HG03039 (cell line): ENCODE measurements around the gene IFNAR1.
"Not testable (repeated sequence)": the region's sequence is repeated elsewhere in the genome, so short reads cannot be mapped to it uniquely, and the experiment has no call there.

Source experiments
- ATAC-seq: cut with Tn5 transposase; IDR thresholded peaks from one replicate; pipeline ENCODE4 v1.9.1; 2021; ENCODE audit warnings: mild to moderate bottlenecking, moderate library complexity; ENCODE audit not compliant: unreplicated experiment

Gene IFNAR1

DNA sequence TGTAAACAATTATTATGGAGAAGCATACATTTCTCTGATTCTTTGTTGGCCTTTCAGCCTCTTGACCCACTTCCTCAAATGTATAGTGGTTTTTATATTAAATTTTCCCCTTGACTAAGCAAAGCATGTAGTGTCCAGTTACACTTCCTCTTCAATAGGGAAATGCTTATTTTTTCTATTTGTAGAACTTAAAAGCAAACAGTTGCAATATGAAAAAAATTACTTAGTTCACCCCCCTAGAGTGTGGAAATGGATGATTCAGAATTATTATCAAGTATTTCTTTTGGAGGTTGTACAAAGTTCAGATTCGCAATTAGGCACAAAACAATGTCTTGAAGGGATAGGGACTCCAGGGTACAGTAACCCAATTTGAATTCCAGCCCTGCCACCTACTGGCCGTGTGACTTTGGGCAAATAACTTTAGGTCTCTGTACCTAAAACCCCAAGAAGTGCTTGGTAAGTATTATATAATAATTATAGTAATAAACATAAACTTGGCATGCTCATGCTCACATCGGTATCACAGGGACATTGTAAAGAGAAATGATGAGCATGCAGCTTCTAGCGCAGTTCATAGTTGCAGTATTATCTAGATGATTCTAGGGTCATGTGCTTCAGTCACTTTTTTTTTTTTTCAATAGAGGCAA lies 49.8 kb downstream of the IFNAR1 start:
- no peak for ATAC-seq

DNA sequence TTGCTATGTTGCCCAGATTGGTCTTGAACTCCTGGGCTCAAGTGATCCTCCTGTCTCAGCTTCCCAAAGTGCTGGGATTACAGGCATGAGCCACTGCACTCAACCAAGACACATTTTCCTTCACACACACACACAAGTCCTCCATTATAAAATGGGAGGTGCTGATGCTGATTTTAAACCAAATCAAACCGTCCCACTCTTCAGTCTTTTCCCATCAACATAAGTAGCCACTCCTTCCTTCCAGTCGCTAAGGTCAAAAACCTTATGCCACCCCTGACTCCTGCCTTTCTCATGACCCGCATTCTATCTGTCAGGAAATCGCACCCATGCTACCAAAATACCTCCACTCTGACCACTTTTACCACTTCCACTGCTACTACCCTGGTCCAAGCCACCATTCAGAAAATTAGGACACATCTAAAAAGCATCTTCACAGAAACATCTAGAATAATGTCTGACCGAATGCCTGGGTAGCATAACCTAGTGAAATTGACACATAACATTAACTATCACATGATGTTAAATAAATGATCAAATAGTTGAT lies 50.4 kb downstream of the IFNAR1 start:
- no peak for ATAC-seq

DNA sequence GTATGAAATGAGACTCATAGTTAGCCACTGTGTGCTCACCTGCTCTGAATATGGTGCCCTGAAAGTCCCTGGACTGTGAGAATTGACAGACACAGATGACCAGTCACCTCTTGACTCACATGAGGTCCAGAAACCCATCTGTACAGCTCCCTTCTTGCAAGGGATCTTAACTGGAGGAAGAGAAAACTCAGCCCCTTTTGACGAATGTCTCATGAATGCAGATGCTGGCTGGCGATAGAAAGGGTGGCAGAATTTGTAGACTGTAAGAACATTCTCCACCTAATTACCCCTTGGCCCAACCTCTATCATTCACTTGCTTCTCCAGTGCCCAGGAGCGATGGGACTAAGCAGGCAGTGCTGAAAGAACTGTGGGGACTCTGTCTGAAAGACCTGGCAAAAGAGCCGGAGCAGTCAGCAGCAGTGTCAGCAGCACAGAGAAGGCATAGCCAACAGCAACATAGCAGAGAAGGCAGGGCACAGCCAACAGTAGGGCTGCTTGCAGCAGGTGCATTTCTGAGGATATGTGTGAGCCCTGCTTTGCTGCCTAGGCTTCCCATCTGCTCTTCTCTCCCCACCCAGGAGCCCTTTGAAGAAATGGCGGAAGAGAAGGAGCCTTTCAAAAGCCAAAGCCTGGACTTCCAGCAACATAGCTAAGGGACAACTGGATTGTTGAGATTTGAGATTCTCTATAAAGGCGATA lies 52.6 kb downstream of the IFNAR1 start:
- ATAC-seq = no peak

DNA sequence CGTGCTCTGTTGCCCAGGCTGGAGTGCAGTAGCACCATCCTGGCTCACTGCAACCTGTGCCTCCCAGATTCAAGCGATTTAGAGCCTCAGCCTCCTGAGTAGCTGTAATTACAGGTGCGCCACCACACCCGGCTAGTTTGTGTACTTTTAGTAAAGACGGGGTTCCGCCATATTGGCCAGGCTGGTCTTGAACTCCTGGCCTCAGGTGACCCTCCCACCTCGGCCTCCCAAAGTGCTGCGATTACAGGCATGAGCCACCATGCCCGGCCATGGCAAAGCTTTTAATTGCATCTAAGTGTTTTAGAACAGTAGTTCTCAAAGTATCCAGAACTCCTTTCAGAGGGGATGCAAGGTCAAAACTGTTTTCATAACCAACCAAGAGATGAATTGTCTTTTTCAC lies 53.3 kb downstream of the IFNAR1 start:
- no peak for ATAC-seq

DNA sequence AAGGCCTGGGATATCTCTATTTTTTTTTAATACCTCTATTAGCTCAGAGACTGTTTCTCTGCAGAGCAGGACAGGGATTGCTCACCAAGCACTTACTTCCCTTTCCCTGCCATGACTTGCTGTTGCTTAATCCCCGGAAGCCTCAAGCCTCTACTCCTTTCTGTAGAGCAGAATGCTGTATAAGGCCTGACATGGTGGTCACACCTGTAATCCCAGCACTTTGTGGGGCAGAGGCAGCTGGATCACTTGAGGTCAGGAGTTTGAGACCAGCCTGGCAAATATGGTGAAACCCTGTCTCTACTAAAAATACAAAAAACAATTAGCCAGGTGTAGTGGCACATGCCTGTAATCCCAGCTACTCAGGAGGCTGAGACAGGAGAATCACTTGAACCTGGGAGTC lies 55.2 kb downstream of the IFNAR1 start:
- ATAC-seq = not testable (repeated sequence)

DNA sequence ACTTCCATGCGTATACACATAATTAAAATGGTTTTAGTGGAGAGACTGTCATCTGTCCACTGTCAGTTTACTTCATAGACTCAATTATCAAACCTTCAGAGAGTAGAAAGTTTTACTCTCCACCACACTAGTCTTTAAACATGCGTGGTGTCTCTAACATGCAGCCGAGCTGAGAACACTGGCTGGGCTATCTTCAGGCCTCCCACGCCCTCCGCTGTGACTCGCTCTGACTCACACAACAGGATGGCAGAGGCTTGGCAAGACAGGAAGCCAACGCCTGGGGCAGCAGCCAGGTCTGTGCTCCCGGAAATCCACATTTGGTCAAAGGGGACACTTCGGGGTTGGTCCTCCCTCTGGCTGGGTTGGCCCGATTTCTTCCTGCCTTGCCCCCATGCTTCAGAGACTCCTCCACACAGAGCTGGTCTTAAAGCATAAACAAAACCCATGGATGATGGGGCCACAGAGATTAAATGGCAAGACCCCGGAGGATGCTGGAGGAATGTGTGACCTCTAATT lies 55.8 kb downstream of the IFNAR1 start:
- ATAC-seq = peak; percentile 43

DNA sequence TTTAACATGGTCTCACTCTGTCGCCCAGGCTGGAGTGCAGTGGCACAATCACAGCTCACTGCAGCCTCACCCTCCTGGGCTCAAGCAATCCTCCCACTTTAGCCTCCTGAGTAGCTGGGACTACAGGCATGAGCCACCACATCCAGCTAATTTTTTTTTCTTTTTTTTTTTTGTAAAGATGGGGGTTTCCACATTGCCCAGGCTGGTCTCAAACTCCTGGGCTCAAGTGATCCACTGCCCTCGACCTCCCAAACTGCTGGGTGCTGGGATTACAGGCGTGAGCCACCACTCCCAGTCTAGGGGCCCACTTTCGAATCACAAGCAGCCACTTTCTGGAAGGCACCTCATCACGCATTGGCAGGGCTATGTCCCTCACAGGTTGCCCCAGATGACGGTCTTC lies 56.6 kb downstream of the IFNAR1 start:
- ATAC-seq = not testable (repeated sequence)

DNA sequence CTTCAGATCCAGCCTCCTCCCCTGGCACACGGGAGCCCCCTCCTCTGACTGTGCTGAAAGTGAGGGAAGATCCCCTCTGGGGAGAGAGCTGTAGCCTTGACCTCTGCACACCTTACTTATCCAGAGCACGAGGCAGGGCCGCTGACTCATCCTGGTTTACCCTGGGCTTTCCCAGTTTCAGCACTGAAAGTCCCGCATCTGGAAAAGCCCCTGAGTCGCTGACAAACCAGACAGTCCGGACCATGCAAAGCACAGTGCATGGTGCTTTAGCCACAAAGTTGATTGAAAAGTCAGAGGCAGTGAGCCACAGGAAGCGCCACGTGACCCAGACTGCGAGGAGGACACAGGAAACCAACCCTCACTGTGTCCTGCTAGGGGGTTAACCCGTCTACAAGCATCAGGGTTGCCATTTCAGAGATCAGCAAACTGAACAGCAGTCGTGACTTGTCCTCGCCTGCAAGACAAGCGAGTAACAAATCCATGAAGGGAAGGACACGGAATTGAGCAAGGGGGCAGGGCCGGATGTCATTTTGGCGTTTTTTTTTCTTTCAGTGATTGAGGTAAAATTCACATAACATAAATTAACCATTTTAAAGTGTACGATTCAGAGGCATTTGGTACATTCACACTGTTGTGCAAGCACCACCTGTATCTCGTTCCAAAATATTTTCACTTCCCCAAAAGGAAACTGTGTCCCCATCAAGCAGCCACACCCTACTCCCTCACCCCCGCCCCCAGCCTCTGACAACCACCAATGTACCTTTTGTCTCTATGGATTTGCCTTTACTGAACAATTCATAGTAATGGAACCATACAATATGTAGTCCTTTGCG lies 58.5 kb downstream of the IFNAR1 start:
- ATAC-seq = peak; percentile 69

DNA sequence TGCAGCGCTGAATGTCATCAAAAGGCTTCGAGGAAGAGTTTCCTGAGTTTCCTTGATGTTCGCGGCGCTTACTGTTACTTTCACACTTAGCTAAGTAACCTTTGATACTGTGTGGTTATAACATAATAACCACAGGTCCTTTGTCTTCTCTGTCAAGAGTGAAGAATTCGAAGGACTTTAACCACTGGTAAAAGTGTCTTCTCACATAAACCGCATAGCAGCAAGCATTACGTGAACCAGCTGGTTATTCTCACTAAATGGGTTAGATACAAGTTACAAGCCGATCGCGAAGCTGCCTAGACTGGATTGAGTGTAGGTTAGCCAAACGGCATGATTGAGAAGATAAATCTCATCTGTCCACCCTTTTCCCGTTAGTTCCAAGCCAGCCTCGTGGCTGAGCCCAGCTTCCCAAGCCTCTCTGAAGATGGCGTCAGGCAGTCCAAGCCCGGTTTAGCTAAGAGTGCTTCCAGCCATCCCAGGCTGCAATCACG lies 60.1 kb downstream of the IFNAR1 start:
- ATAC-seq = no peak

DNA sequence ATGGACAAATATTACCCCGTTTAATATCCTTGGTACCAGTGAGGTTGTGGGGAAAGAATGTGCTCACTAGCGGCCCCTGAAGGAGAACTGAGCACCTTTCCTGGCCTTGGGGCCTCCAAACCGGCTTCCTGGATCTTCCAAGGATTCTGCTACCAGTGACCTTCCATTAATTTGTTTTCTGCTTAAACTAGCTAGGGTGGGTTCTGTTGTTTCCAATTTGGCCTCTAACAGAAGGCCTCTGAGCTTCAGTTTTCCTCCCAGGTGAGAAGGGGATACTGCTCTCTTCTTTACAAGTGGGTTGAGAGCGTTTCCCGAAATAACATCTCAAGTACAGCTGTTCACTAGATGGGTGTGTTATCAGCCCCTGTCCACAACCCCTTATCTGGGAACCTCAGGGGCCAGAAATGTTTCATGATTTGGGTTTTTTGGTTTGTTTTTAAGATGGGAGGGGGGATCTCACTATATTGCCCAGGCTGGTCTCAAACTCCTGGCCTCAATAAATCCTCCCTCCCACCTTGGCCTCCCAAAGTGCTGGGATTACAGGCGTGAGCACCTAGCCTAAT lies 61.5 kb downstream of the IFNAR1 start:
- no peak for ATAC-seq

DNA sequence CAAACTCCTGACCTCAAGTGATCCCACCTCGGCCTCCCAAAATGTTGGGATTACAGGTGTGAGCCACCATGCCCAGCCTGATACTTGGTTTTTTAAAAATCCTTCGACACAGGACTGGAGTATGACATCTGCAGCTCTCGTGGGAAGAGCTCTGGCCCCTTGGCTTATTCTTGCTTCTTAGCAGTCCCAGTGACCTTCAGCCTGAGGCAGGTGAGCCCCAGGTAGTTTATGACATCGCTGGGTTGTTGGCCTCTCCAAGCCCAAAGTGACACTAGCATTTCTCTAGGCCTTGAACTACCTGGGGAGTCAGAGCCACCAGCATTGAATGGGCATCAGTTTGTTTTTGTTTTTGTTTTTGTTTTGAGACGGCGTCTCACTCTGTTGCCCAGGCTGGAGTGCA lies 62.5 kb downstream of the IFNAR1 start:
- no peak for ATAC-seq

DNA sequence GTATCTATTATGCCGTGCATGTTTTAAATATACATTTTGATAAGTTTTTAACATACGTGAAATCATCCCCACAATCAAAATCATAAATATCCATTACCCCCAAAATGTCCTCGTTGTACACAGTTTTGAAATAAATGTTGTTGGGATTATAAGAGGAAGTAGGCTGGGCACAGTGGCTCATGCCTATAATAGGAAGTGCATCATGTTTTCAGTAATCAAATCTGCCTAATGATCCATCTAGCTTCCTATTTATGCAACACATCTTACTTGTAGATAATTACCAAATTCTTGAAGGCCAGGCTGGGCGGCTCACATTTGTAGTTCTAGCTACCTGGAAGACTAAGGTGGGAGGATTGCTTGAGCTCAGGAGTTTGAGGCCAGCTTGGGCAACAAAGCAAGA lies 63.4 kb downstream of the IFNAR1 start:
- no peak for ATAC-seq

DNA sequence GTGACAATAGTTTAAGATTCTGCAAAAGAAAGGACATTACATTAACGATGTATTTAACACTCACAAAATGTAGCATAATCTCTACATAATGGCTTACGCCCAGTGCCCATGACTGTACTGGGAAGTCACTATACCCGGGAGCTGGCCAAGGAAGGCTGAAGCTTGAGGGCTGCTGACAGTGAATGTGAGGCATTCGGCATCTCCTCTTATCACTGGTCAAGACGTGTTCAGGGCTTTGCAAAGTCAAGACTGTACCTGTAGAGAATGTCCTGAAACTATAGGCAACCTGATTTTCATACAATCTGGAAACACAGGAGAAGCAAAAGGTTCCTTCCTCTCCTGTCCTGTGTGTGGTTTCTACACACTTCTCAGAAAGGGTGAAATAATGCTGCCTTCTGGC lies 65.7 kb downstream of the IFNAR1 start:
- ATAC-seq = no peak

DNA sequence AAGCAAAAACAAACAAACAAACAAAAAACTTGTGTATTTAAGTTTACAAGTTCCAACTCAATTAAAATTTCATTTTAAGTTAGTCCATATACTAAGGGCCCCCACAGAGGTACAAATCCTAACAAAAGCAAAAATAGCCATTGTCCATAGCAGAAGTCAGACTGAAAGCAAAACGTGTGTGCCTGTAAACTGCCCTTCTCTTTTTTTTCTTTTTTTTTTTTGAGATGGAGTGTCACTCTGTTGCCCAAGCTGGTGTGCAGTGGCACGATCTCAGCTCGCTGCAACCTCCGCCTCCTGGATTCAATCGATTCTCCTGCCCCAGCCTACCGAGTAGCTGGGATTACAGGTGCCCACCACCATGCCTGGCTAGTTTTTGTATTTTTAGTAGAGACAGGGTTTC lies 66.9 kb downstream of the IFNAR1 start:
- no peak for ATAC-seq

DNA sequence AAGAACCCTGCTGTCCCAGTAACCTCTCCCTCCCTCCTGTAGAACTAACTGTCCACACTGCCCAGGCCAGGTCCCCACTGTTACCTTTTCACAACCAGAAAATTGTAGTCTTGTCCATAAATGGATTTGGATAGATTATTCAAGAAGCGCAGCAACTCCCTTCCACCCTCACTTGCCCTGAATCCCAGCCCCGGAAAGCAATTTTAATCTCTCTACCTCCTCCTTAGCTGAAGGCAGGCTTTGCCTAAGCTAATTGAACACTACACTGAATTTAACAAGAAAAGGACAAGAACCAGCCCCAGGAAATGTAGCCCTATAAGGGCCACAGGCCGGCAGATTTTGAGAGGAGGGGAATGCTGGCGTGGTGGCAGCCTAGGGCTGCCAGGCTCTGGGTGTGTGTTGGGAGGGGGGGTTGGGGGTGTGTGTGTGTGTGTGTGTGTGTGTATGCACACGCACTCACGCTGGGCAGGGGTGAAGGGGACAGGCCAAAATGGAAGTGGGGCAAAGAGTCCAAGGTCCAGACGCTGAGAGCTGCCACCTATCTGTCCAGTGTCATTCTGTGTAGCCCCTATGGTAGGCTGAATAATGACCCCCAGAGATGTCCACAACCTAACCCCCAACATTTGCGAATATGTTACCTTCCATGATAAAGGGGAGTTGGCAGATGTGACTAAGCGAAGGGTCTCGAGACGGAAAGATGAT lies 67.7 kb downstream of the IFNAR1 start:
- no peak for ATAC-seq

DNA sequence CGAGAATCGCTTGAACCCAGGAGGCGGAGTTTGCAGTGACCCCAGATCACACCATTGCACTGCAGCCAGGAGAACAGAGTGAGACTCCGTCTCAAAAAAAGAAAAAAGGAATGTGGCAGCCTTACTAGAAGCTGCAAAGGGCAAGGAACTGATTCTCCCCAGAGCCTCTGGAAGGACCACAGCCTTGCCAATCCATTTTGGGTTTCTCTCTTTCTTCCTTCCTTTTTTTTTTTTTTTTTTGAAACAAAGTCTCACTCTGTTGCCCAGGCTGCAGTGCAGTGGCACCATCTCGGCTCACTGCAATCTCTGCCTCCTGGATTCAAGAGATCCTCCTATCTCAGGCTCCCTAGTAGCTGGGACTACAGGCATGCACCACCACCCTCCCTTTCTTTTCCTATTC lies 68.6 kb downstream of the IFNAR1 start:
- no peak for ATAC-seq

DNA sequence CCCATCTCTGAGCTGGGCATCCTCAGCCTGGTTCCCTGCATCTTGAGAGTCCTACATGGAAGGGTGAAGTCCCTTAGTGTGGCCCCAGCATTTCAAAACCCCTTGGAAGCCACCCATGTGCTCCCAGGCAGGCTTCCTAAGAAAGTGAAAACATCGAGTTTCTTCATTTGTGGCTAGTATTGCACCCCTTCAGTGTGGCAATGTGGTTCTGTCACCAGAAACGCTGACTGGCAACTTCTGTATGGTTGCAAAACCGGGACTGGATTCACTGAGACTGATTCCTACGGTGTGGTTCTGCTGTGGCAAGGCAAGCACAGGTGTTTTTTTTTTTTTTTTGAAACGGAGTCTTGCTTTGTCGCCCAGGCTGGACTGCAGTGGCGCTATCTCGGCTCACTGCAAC lies 69.5 kb downstream of the IFNAR1 start:
- ATAC-seq = no peak

DNA sequence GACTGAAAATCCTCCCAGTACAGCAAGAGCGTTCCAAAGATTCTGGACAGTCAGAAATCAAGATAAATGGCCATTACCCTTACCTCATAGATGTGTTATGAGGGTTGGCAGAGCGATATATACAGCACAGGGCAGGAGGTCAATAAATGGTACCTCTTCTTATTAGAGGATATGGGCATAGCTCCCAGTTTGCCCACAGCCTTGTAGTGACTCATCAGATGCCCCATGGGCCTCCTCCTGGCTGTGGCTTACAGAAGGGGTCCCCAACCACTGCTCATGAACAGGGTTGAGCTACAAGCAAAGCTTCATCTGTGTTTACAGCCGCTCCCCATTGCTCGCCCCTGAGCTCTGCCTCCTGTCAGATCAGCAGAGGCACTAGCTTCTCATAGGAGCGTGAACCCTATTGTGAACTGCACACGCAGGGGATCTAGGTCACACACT lies 71.1 kb downstream of the IFNAR1 start:
- ATAC-seq = no peak

DNA sequence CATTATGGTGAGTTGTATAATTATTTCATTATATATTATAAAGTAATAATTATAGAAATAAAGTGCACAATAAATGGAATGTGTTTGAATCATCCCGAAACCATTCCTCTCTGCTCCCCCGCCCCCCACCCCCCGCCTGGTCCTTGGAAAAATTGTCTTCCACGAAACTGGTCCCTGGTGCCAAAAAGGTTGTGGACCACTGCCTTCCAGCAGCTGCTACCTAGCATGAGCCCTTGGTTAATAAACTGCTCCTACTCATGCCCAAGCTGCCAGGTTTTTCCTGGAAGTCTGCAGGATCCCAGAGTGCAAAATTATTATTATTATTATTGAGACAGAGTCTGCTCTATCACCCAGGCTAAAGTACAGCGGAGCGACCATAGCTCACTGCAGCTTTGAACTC lies 71.7 kb downstream of the IFNAR1 start:
- ATAC-seq = no peak

DNA sequence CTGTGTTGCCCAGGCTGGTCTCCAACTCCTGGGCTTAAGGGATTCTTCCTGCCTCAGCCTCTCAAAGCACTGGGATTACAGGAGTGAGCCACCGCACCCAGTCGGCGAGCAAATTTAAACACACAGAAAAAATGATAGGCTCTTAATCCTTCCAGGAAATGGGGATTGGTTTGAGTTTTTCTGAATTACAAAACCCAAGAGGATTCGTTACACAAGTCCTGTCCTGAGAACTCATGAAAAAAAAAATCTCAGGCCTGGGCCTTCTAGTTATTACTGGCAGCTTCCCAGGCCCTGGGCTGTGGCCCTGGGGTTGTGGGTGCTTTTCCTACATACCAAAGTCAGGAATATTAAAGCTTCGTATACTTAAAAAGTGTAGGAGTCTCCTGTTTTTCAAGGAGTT lies 72.2 kb downstream of the IFNAR1 start:
- no peak for ATAC-seq
